Cardiac muscle cell (in vitro differentiated cells and primary cell): ENCODE results near the gene CDK4. TPM values are rescaled to one million over a fixed set of nuclear protein-coding genes. Genes with fewer than 3 reads are reported as not detected.

Experiments
- DNase-seq, 2 donors: peaks; one replicate each; pipeline versions ENCODE4 v3.0.0 to v3.0.0-alpha.2; 2010 to 2017; ENCODE audit warnings: low read depth in 1 of 2, low spot score in 1 of 2
- H3K27ac ChIP-seq: fragments of 200-600 bp; sonication (generic); 2 replicates; pipeline ENCODE4 v1.5.1; 2016
- H3K27me3 ChIP-seq: fragments of 200-600 bp; sonication (generic); 2 replicates; pipeline ENCODE4 v1.6.0; 2016; ENCODE audit warnings: control low read depth
- H3K36me3 ChIP-seq: fragments of 200-600 bp; sonication (generic); 2 replicates; pipeline ENCODE4 v1.5.1; 2016; ENCODE audit warnings: control low read depth
- H3K4me1 ChIP-seq: fragments of 200-600 bp; sonication (generic); 2 replicates; pipeline ENCODE4 v1.8.1; 2017; ENCODE audit warnings: low read depth, mild to moderate bottlenecking, mixed run types
- H3K4me3 ChIP-seq: fragments of 200-600 bp; sonication (generic); 2 replicates; pipeline ENCODE4 v1.5.1; 2016; ENCODE audit warnings: mild to moderate bottlenecking
- H3K9me3 ChIP-seq: fragments of 200-600 bp; sonication (generic); 2 replicates; pipeline ENCODE4 v1.5.1; 2017; ENCODE audit warnings: low read depth, mild to moderate bottlenecking, control low read depth
- polyA plus RNA-seq: library from polyadenylated mRNA; unstranded; fragments of >200 nt; fragmentation: Nextera tagmentation; extraction: Ambion mirVana; gene quantifications from 2 replicates; pipeline ENCODE4 v1.2.1, GENCODE V29; 2016
- total RNA-seq: library from RNA; depleted of rRNA; stranded (reverse); fragments of >200 nt; gene quantifications from 2 replicates; pipeline ENCODE4 v1.2.3, GENCODE V29; 2016
- TF ChIP-seq, protein P1 (sequence below): IDR thresholded peaks from 2 replicates; pipeline ENCODE4 v1.5.1; 2012; ENCODE audit warnings: low read depth, mild to moderate bottlenecking, low read length

The CDK4 gene
- total and polyA plus RNA-seq, 2 experiments from 2014 or later = 75.8 to 172 TPM

DNA sequence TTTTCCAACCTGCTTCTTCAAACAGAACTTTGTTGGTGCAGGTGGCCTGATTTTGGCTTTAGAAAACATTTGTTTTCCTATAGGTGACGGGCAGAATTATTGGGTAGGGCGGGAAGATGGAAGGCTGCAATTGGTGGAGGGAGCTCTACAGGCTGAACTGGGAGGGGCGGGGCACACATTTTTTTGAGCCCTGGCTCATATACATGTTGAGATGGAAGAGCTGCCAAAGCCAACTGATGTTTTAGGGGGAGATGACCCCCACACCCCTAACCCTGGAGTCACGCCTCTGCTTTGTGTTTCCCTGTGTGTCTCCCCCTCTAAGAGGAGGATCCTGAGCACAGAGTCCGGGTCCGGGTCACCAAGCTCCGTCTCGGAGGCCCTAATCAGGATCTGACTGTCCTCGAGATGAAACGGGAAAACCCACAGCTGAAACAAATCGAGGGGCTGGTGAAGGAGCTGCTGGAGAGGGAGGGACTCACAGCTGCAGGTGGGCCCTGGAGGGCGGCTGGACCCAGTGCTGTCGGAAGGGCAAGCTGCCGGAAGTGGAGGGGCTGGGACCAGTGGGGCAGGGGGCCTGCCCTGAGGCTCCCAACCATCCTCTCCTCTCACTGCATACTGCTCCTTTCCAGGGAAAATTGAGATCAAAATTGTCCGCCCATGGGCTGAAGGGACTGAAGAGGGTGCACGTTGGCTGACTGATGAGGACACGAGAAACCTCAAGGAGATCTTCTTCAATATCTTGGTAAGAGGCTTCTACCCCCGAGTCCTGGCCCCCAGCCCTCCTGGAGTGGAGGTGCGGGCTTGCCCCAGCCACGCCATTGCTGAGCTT lies 32.1 kb downstream of the CDK4 start:
- DNase-seq = no peak
- TF ChIP-seq, protein P1, sequence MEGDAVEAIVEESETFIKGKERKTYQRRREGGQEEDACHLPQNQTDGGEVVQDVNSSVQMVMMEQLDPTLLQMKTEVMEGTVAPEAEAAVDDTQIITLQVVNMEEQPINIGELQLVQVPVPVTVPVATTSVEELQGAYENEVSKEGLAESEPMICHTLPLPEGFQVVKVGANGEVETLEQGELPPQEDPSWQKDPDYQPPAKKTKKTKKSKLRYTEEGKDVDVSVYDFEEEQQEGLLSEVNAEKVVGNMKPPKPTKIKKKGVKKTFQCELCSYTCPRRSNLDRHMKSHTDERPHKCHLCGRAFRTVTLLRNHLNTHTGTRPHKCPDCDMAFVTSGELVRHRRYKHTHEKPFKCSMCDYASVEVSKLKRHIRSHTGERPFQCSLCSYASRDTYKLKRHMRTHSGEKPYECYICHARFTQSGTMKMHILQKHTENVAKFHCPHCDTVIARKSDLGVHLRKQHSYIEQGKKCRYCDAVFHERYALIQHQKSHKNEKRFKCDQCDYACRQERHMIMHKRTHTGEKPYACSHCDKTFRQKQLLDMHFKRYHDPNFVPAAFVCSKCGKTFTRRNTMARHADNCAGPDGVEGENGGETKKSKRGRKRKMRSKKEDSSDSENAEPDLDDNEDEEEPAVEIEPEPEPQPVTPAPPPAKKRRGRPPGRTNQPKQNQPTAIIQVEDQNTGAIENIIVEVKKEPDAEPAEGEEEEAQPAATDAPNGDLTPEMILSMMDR = no peak
- Histone ChIP-seq H3K36me3 (peaks cover 17% of the 10 kb centered on the region), H3K9me3 (no peaks in the 10 kb centered on the region), H3K27ac (no peak overlapping the region), H3K4me3 (no peak overlapping the region), H3K4me1 (no peaks in the 10 kb centered on the region), H3K27me3 (peaks cover 21% of the 10 kb centered on the region)

DNA sequence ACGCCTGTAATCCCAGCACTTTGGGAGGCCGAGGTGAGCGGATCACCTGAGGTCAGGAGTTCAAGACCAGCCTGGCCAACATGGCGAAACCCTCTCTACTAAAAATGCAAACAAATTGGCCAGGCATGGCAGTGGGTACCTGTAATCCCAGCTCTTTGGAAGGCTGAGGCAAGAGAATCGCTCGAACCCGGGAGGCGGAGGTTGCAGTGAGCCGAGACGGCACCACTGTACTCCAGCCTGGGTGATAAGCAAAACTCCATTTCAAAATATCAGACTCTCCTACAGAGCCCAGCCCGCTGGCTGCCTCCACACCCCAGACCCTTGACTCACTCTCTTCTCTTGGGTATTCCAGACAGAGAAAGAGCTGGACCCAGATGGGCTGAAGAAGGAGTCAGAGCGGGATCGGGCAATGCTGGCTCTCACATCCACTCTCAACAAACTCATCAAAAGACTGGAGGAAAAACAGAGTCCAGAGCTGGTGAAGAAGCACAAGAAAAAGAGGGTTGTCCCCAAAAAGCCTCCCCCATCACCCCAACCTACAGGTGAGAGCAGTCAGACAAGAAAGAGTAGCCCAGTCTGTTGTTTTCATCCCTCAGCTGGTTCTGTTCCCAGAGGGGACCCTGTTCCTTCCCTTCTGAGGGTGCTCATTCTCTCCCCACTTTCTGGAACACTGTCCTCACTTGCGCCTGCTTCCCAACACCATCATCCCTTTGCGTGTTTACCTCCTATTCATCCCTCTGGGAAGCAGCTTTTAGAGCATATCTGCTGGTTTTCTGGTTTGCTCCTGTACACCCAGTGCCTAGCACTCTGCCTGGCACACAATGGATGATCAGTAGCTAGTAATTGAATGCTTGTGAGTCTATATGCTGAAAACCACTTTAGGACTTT lies 33.2 kb downstream of the CDK4 start:
- TF ChIP-seq, protein P1 = no peak
- Histone ChIP-seq H3K9me3 (no peaks in the 10 kb centered on the region), H3K4me3 (no peak overlapping the region), H3K4me1 (no peaks in the 10 kb centered on the region), H3K36me3 (peaks cover 17% of the 10 kb centered on the region), H3K27me3 (peaks cover 10% of the 10 kb centered on the region), H3K27ac (no peak overlapping the region)
- DNase-seq = no peak

DNA sequence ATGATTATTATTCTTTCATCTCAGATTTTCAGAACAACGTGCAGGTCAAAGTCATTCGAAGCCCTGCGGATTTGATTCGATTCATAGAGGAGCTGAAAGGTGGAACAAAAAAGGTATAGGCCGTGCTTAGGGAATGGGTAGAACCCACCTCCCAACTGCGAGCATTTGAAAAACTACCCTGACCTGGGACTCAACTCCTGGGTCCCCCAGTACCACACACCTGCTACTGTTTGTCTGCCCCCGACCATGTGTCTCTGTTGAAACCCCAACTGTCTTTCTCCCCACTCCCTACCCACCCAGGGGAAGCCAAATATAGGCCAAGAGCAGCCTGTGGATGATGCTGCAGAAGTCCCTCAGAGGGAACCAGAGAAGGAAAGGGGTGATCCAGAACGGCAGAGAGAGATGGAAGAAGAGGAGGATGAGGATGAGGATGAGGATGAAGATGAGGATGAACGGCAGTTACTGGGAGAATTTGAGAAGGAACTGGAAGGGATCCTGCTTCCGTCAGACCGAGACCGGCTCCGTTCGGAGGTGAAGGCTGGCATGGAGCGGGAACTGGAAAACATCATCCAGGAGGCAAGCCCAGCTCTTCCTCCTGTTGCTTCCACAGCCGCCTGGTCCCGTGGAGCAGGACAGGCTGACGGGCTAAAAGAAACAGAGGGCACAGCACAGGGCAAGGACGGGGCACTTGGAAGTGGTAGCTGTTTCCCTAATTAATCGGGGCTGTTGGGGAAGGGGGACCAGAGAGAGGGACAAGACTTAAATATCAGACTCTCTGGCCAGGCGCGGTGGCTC lies 34.1 kb downstream of the CDK4 start:
- Histone ChIP-seq H3K27ac (no peak overlapping the region), H3K27me3 (peaks cover 1% of the 10 kb centered on the region), H3K36me3 (peaks cover 17% of the 10 kb centered on the region), H3K9me3 (no peaks in the 10 kb centered on the region), H3K4me3 (no peak overlapping the region), H3K4me1 (no peaks in the 10 kb centered on the region)
- TF ChIP-seq, protein P1 = no peak
- no peak for DNase-seq

DNA sequence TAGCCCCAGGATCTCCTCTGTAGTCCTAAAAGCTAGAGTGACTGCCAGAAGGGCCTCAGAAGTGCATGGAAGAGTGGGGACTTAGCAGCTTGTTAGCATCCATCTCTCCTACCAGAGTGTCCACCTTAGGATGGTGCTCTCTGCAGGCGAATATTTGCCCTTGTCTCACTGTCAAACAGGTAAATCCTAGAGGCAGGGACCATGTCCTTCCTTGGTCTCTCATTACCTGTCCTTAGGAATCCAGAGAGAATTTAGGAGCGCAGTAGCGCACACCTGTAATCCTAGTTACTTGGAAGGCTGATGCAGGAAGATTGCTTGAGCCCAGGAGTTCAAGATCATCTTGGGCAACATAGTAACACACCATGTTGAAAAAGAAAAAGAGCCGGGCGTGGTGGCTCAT lies 35.0 kb downstream of the CDK4 start:
- Histone ChIP-seq H3K27ac (no peak overlapping the region), H3K9me3 (no peaks in the 10 kb centered on the region), H3K27me3 (no peaks in the 10 kb centered on the region), H3K4me1 (no peaks in the 10 kb centered on the region), H3K36me3 (peaks cover 17% of the 10 kb centered on the region), H3K4me3 (no peak overlapping the region)
- TF ChIP-seq, protein P1 = no peak
- no peak for DNase-seq

DNA sequence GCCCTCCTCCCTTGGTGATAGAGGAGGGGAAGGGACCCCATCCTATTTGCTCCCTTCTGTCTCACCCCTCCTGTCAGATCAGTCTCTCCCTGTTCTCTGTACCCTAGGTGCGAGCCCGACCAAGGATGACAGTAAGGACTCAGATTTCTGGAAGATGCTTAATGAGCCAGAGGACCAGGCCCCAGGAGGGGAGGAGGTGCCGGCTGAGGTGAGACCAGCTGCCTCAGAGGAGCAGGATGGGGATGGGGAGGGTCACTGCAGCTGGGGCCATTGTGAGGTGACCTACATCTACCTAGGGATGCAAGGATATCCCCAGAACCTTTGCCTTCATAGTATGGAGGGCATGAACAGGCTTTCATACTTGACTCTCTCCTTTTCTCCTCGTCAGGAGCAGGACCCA lies 35.8 kb downstream of the CDK4 start:
- H3K9me3 ChIP-seq = no peaks in the 10 kb centered on the region
- DNase-seq = no peak
- H3K36me3 ChIP-seq = peaks cover 17% of the 10 kb centered on the region
- H3K4me1 ChIP-seq = no peaks in the 10 kb centered on the region
- H3K27me3 ChIP-seq = no peaks in the 10 kb centered on the region
- H3K27ac ChIP-seq = no peak overlapping the region
- TF ChIP-seq, protein P1 = no peak
- H3K4me3 ChIP-seq = no peak overlapping the region
